NCI-H2227 treated with DMSO at 0.1 percent for 48 hours (cell line): ENCODE data around the gene BRIX1.

Experiments
- DNase-seq: peaks from one replicate; lab custom pipeline; 2025; lab: John Stamatoyannopoulos, UW

Gene BRIX1, protein sequence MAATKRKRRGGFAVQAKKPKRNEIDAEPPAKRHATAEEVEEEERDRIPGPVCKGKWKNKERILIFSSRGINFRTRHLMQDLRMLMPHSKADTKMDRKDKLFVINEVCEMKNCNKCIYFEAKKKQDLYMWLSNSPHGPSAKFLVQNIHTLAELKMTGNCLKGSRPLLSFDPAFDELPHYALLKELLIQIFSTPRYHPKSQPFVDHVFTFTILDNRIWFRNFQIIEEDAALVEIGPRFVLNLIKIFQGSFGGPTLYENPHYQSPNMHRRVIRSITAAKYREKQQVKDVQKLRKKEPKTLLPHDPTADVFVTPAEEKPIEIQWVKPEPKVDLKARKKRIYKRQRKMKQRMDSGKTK

DNA sequence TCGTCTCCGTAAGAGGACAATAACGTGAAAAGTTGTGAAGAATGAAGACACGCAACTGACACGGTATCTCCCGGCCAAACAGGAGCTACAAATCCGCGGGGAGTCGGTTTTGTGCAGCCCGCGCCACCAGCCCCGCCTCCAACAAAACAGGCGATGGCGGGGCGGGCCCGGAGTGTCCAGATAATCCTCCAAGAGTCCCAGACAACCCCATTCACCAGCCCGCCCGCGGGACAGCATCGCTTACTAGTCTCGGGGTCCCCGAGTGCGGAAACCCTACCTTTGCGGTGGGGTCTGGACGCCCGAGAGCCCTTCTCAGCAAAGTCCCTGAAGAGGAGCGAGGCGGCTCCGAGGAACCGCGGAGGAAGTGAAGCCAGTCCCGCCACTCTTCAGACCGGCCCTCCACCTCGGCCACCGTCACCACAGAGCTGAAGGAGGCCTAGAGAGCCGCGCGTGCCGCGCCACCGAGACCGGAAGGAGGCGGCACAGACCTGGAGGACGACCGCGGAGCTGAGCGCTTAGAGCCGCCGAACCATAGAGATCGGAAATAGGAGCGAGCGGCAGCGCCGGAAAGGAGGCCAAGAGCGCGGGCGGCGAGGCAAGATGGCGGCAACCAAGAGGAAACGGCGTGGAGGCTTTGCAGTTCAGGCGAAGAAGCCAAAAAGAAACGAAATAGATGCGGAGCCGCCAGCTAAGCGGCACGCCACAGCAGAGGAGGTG is at the start of gene BRIX1, which contains the start of gene RAD1:
Gene BRIX1 (plus strand): TSS at position 573 of the 717 bp plus-strand sequence. CDS start 28 bp downstream, at position 601.
Gene RAD1 (minus strand): TSS at position 366 of the 717 bp plus-strand sequence. CDS start 612 bp downstream, outside the sequence.
- DNase-seq, result peak; percentile 99

DNA sequence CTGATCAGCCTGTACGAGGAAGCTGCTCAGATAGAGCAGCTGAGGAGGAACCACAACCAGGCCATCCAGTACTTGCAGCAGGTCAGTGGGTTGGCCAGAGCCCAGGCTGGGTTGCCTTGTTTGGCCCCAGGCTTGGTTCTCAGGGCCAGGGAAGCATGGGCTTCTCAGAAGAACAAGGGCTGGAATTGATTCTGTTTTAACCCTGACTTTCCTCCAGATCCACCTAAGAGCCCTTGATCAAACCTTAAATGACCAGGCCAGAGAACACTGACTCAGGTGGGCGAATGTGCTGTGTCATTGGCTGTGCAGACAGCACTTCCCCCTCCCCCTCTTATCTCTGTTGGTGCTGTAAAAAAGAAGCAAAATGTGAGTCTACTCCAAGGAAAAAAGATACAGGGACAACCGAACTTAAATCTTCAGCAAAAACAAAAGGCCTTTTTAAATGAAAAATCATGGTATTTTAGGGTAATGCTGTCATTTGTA is 48.5 kb upstream of the BRIX1 start:
- DNase-seq, result no peak

DNA sequence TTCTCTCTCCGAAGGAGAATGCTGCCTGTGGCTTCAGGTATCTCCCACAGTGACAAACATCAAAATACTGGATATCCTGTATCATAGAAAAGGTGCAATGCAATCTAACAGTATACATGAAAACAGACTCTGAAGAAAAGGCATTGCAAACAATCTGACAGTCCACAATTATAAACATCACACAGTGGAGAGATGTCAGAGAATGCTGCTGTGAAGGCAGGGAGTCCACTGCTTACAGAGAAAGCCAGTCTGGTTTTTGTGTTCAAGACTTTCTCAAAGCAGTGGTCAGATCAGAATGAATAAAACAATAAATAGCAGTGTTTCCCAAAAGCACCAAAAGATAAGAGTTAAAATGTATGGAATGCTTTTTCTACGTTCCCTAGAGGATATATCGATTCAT is 47.9 kb upstream of the BRIX1 start:
- DNase-seq, result no peak

DNA sequence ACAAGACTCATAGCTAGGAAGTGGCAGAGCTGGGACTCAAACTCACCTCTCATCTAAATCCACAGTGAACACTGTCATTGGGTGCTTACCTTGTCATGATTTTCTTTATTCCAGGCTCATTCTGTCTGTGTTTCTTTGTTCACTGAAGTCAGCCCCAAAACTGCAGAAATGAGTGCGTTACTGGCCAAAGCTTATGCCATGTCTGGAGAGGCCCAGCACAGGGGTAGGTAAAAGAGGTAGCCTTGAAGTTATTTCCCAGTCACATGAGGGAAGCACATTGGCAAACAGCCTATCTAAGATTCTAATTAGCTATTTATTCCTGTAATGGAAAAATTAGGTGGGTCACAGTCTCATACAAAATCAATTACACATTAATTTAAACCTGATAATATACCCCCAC is 46.7 kb upstream of the BRIX1 start:
- DNase-seq, result no peak

DNA sequence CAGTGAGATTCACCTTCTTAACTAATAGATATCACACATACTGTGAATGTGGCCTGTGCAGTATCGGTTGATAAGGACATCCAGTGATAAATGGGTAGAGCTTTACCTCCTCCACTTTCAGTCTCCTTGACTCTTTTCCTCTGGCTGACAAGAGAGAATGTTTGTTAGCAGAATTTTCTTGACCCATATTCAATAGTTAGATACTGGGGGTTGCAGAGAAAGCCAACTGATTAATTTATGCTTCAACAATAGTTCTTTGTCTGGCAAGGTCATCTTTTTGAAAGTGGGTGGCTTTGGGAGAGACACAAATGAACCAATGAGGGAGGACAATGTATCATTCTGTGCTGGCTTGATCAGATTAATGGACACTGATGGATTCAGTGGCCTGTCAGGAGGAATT is 46.3 kb upstream of the BRIX1 start:
- no peak for DNase-seq

DNA sequence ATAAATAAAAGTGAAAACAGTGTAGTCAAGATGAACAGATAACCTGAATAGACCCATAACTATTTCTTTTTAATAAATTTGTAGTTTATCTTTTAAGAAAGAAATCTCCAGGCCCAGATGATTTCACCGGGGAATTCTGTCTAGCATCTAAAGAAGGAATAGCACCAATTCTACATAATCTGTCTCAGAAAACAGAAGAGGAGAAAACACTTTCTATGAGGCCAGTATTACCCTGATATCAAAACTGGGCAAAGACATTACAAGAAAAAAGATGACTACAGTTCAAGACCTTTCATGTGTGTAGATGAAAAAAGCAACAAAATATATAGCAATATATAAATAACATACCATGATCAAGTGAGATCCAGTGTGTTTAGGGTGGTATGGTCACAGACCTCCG is 45.1 kb upstream of the BRIX1 start:
- no peak for DNase-seq

DNA sequence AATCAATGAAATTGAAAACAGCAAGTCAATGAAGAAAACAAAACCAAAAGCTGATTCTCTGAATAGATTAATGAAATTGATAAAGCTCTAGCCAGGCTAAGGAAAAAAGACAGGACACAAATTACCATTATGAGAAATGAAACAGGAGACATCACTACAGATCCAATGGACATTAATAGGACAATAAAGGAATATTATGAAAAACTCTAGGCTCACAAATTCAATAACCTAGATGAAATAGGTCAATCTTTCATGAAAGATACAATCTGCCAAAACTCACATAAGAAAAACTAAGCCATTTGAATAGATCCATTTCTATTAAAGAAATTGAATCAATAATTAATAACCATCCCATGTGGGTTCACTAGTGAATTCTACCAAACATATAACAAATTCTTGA is 39.2 kb upstream of the BRIX1 start:
- no peak for DNase-seq

DNA sequence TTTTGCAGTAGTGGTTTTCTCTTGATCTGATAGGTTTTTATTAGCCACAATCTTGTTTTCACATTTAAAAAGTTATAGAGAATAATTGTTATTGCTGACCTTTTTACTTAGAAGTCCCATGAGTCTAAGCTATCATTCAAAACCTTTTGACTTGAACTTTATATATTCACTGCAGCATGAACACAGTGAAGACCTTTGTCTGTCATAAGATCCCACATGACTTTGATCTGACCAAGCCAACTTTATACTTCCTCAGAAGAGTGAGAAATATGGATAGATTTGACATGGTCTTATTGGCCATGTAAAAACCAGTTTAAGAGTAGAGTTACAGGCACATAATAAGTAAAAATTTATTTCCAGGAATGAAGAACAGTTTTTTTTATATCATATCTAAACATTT is 34.3 kb upstream of the BRIX1 start:
- DNase-seq, result no peak

DNA sequence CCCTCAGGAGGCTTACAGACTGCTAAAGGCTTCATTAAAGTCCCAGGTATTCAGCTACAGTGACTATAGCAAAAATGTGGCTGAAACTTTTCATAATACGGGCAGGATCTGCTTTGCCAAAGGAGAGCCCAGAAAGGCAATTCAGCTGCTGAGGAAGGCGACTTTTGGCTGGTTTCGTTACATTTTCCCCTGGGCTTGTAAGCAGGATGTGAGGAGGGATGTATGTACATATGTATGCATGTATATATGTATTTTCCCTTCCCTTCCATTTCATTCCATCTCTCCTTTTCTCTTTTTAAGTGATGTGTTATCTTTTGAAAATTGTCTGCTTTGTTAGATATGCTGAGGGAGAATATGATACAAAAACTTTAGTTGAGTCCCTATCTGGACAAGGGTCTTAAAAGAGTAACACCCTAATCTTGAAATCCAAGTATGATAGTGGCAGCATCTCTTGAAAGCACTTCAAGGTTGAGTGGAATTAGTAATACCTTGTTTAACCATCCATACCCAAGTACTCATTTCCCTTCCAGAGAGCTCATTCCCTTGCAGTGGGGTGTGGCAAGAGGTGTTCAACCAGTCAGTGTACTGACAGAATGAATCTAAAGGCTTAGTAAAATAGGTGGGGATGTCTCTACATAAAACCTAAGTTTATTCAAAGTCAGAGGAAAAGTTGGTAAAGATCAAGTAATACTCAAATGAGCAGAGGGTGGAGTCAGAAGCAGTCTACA is 29.0 kb upstream of the BRIX1 start:
- DNase-seq, result no peak

DNA sequence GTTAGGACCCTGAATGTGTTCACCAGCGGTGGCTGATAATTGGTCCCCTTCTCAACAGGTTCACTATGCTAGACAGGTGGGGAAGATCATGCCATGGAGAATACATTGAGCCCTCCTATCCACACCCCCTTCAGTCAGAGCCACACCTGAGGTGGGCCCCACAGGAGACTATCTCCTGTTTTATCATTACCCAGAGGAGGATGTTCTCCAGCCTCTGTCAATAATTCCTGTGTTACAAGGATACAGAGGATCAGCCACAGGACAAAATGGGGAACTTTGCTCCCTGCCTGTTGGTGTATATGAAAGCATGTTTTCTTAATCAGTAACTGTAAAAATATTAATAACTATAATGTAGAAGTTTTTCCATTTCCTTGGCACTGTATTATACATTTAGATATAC is 26.1 kb upstream of the BRIX1 start:
- DNase-seq, result no peak

DNA sequence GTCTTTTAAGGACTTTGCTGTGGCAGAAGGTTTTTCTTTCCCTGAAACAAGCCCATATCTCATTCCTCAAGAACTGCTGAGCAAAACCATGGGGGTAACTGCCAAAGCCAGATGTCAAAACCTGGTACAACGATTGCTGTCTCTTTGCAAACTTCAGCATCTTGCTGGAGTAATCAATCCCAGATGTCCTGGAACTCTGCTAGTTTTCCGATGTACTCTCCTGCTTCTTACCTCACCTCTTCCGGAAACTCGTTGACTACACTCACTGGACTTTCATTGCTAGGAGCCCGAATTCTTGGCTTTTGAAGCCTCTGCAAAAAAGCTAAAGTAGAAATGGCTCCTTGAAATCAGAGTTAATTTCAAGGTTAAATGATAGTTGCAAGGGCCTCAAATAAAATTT is 23.5 kb upstream of the BRIX1 start:
- no peak for DNase-seq

DNA sequence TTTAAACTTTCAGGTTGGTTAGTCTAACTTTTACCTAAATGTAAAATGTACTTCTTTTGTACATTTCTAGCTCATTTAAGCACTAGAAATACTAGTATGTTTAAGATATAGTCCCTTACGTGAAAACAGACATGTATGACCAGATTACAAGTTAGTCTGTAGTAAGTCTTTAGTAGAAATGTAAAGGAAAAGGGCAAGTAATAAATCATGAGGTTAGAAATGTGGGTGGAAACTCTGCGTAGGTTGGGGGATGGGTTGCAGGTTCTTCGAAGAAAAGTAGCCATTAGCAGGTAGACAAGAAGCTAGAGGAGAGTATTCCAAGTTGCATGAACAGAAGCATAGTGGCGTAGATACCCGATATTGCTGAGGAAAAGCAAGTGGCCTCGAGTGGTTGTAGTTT is 23.1 kb upstream of the BRIX1 start:
- DNase-seq, result no peak

DNA sequence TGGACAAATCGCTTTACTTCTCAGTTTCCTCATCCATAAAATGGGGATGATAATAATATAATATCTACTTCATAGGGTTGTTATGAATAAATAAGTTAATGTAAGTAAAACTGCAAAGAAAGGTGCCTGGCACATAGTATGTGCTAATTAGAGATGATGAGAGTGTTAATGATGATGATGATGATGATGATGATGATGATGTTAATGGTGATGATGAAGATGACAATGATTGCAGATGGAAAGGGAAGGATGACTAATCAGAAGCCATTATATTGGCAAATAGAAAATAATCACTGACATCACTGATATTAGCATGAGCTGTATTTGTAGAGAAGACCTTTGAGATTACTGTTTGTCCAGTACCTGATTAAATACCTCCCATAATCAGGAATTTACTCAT is 20.8 kb upstream of the BRIX1 start:
- DNase-seq, result no peak

DNA sequence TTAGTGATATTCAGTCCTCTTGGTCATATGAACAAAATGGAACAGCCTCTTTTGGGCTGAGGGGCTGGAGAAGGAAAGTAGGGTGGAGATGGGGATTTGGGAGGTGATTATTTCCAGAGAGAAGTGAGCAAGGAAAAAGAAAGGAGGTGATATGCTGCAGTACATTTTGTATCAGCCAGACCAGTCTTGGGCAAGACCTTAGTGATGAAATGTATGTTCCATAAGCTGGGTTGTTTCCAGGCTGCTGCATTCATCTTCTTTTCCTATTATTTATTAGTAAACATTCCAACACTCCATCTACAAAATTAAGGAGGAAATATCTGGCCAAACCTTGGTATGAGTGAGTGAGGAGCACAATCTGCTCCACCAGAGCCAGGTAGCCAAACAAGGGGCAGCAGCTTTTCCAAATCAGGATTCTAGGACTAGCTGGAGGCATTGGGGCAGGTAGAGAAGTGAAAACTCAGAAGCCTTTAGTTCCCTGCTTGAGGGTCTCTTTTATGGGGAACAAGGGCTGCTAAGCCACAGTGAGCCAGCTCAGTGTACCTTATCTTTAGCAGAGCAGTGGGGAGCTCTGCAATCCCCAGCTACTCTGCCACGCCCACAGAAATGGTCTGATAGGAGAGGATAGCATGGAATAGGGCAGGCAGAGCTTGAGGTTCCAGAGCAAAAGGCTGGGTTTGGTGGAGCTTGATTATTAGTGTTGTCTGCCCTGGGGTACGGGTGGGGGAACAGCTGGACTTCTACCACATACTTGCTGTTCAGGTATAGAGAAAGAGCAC is 19.7 kb upstream of the BRIX1 start:
- DNase-seq, result no peak

DNA sequence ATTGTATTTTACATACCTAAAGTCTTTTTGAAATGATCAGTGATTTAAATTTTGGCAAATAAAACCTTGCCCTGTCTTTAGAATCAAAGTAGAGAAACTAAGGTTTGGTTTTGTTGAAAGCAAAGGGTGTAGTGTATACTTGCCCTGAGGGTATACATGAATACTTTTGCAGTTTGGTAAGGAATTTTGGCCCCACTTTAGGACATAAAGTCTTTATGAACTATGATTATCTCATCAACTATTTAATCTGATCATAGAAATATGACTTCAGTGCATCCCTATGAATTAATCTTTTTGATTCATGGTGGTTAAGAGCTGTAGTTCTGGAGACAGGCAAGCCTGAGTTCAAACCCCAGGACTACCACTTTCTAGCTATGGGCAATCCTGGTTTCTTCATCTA is 17.9 kb upstream of the BRIX1 start:
- DNase-seq, result no peak

DNA sequence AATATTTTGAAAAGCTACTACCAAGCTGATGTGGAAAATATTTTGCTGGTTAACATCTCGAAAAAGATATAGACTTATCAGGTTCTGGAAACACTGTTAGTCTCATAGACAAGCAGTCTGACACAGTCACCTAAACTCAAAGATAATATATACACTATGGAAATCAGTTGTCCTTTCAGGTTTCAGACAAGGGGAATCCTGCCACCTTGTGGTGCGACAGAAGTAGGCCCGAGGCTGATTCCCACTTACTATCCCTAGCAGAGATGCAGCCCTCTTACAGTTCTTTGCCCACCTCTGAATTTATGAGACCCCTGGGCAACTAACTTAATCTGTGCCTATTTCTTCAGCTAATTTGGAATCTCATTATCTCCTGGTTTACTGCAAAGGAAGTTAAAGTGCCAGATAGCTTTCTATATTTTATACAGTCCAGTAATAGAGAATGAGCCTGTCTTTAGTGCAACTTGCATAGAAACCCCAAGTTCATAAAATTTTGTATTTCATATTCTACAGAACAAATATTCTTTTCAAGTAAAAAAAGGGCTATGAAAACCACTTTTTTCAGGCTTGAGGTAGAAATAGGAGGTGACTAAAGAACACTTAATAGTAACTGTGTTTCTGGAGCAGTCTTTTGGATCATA is 17.1 kb upstream of the BRIX1 start:
- peak; percentile 75 for DNase-seq

DNA sequence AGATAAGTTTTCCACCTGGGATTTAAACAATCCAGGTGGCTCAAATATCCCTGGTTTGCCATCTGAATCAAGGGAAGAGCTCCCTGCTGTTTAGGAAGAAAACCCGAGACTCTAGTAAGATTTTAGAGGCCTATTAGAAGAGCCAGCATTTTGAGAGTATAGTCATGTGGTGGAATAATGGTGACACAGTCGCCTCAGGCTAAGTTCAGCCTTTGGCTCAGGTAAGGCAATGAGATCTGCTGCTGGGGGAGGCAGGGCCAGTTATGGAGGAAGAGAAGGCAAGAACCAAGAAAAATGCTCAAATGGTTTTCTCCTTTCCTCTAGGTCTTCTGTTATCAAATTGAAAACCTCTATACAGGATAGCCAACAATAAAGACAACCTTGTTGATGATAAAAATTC is 16.4 kb upstream of the BRIX1 start:
- DNase-seq, result no peak

DNA sequence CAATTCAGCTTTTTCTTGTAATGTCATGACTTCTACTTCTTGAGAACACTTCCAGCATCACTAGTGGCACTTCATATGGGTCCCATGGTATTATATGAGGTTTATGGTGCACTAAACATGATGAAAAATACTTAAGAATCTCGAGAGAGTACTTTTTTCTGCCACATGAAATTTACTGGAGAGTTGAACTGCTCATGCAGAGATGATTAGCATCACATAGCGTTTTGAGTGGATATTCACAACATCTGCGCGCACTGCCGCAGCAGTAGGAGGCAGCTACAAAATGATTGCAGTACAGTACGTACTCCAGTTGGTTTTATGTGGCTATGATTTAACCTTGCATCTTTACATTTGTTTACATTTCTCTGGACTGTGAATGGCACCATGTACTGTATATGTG is 14.9 kb upstream of the BRIX1 start:
- DNase-seq, result peak; percentile 74

DNA sequence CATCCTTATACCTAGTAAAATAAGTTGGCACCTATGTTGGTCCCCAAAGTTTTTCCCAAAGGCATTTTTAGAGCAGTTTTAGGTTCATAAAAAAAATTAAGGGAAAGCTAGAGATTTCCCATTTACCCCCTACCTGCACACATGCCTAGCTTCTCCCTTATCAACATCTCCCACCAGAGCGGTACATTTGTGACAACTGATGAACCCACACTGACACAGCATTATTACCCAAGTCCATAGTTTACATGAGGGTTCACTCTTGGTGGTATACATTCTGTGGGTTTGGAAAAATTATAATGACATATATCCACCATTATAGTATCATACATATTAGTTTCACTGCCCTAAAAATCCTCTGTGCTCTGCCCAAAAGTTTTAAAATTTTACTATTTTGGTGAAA is 12.3 kb upstream of the BRIX1 start:
- DNase-seq, result no peak

DNA sequence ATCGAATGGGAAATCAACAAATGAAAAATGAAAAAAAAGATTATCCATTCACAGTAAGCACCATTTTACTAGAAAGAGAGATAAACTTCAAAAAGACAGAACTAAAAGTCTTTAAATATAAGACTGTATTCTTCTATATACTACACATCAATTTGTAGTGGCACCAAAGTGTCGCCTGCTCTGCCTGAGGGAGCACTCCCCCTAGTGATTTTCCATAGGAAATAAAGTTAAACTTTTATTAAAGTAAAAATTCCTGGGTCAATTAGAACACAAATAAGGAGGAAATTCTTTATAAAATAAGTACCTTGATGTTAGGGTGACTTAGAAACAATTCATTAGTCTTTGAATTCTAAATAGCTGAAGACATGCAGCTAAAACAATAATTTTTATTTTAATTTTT is 9.9 kb upstream of the BRIX1 start:
- no peak for DNase-seq

DNA sequence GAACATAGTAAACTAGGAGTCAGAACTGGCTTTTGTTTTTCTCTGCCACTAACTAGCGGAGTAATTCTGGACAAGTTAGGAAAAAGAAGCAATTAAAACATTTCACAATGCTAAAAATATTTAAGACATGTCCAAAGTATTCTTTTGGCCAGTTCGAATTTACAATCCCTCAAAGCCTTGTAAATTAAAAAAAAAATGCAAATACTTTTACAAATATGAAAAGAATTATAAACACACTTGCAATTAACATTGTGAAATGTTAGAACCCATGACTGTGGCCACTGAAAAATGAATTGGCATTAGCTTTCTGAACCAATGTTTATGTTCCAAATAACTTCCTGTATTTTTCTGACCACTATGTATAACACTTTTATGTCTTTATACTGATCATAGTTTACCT is 2.4 kb upstream of the BRIX1 start:
- DNase-seq, result no peak
